ENCODE results near the gene BTAF1.

Gene BTAF1

GRCh38 chr10:92042541-92042940, 119.0 kb downstream of the BTAF1 start:
- Histone ChIP-seq H3K27ac (replicated peaks) (no peak overlapping the region), H3K4me3 (replicated peaks; ENCODE audit: insufficient read depth, low read length) (no peak overlapping the region), H3K27me3 (ENCODE audit: insufficient read depth, poor library complexity, severe bottlenecking) (no peaks in the 10 kb centered on the region)
- DNase-seq (ENCODE audit: low read depth in 1 of 2, low spot score in 1 of 2), result no peak
- TF ChIP-seq CTCF (IDR thresholded peaks at IDR 0.05; ENCODE audit: insufficient read depth, low read length) (no peak), GABPA (IDR thresholded peaks at IDR 0.05; ENCODE audit: low read depth) (no peak), SPI1 (IDR thresholded peaks at IDR 0.05; ENCODE audit: borderline replicate concordance, low read depth) (no peak), POLR2AphosphoS5 (IDR thresholded peaks at IDR 0.05; ENCODE audit: low read depth) (no peak), REST (IDR thresholded peaks at IDR 0.05; ENCODE audit: insufficient replicate concordance, low read depth) (no peak)

- Histone ChIP-seq H3K27me3 (ENCODE audit: insufficient read depth, poor library complexity, severe bottlenecking) (no peaks in the 10 kb centered on the region), H3K27ac (replicated peaks) (no peak overlapping the region), H3K4me3 (replicated peaks; ENCODE audit: insufficient read depth, low read length) (no peak overlapping the region)
- no peak for TF ChIP-seq CTCF (IDR thresholded peaks at IDR 0.05; ENCODE audit: insufficient read depth, low read length)
- no peak for TF ChIP-seq REST (IDR thresholded peaks at IDR 0.05; ENCODE audit: insufficient replicate concordance, low read depth)
- no peak for TF ChIP-seq GABPA (IDR thresholded peaks at IDR 0.05; ENCODE audit: low read depth)
- TF ChIP-seq POLR2AphosphoS5 (IDR thresholded peaks at IDR 0.05; ENCODE audit: low read depth), result no peak
- TF ChIP-seq SPI1 (IDR thresholded peaks at IDR 0.05; ENCODE audit: borderline replicate concordance, low read depth), result no peak
- no peak for DNase-seq (ENCODE audit: low read depth in 1 of 2, low spot score in 1 of 2)
Measured at GRCh38 chr10:92045641-92046106, 122.1 kb downstream of the BTAF1 start.

- no peak overlapping the region for H3K27ac ChIP-seq (replicated peaks)
- no peak for TF ChIP-seq CTCF (IDR thresholded peaks at IDR 0.05; ENCODE audit: insufficient read depth, low read length)
- no peak for TF ChIP-seq SPI1 (IDR thresholded peaks at IDR 0.05; ENCODE audit: borderline replicate concordance, low read depth)
Measured at GRCh38 chr10:92047215-92047614, 123.6 kb downstream of the BTAF1 start.

GRCh38 chr10:92052088-92052487, 128.5 kb downstream of the BTAF1 start:
- H3K27me3 ChIP-seq (ENCODE audit: insufficient read depth, poor library complexity, severe bottlenecking), result no peaks in the 10 kb centered on the region
- no peak overlapping the region for H3K4me3 ChIP-seq (replicated peaks; ENCODE audit: insufficient read depth, low read length)
- TF ChIP-seq REST (IDR thresholded peaks at IDR 0.05; ENCODE audit: insufficient replicate concordance, low read depth), result no peak
- TF ChIP-seq POLR2AphosphoS5 (IDR thresholded peaks at IDR 0.05; ENCODE audit: low read depth), result no peak
- no peak for TF ChIP-seq GABPA (IDR thresholded peaks at IDR 0.05; ENCODE audit: low read depth)
- DNase-seq (ENCODE audit: low read depth in 1 of 2, low spot score in 1 of 2), result no peak
- no peak overlapping the region for H3K27ac ChIP-seq (replicated peaks)

More at GRCh38 chr10:92047215-92047614, 123.6 kb downstream of the BTAF1 start:
- no peak for DNase-seq (ENCODE audit: low read depth in 1 of 2, low spot score in 1 of 2)
- H3K27me3 ChIP-seq (ENCODE audit: insufficient read depth, poor library complexity, severe bottlenecking), result no peaks in the 10 kb centered on the region
- no peak overlapping the region for H3K4me3 ChIP-seq (replicated peaks; ENCODE audit: insufficient read depth, low read length)

Measured in HL-60 (cell line).